HEK293 (cell line): ENCODE results near the gene ELAVL3.

Source experiments
- CTCF ChIA-PET: fragments of 350-600 bp; formaldehyde crosslinking; extraction: SDS; loops from one replicate; lab custom pipeline; 2021; ENCODE audit warnings: antibody characterized with exemption; lab: Yijun Ruan, JAX
- POLR2A ChIA-PET: fragments of 300-600 bp; formaldehyde crosslinking; extraction: SDS; loops from one replicate; lab custom pipeline; 2020; ENCODE audit warnings: antibody characterized with exemption, inconsistent platforms; lab: Yijun Ruan, JAX
- H3K27ac ChIP-seq: fragments of 200-500 bp; sonication (Bioruptor generic); 2 replicates; pipeline ENCODE4 v1.5.1; 2014; ENCODE audit warnings: low read depth, low read length, control low read depth, inconsistent platforms; ENCODE audit errors: extremely low read depth
- H3K36me3 ChIP-seq, 2 experiments: fragments of 200-500 bp in 1 of 2; sonication (Bioruptor generic) in 1 of 2; 1 replicate in 1 of 2; 2 replicates in 1 of 2; pipeline ENCODE4 v1.5.1; 2014 to 2017; ENCODE audit warnings: inconsistent platforms in 2 of 2, low read length in 2 of 2; ENCODE audit not compliant: control insufficient read depth in 2 of 2, insufficient read depth in 1 of 2
- H3K4me1 ChIP-seq: fragments of 200-500 bp; sonication (Bioruptor generic); 2 replicates; pipeline ENCODE4 v1.5.1; 2014; ENCODE audit warnings: mild to moderate bottlenecking, low read length, inconsistent platforms; ENCODE audit not compliant: control insufficient read depth, insufficient read depth
- H3K4me3 ChIP-seq: 2 replicates; pipeline ENCODE4 v1.5.1; 2011; ENCODE audit warnings: low read depth, mild to moderate bottlenecking, control low read depth, low read length, moderate library complexity
- H3K9me3 ChIP-seq: fragments of 200-500 bp; sonication (Bioruptor generic); 2 replicates; pipeline ENCODE4 v1.5.1; 2014; ENCODE audit warnings: low read depth, low read length, inconsistent platforms; ENCODE audit not compliant: control insufficient read depth, insufficient read depth
- EGR2 ChIP-seq: fragments of 450-650 bp; formaldehyde crosslinking; IDR thresholded peaks from 2 replicates; pipeline ENCODE4 v1.5.1; 2016; ENCODE audit warnings: low read depth, missing biosample characterization, missing genetic modification characterization
- HOXD13 ChIP-seq: sonication (generic); formaldehyde crosslinking; IDR thresholded peaks from 2 replicates; pipeline ENCODE4 v1.8.0; 2022; ENCODE audit warnings: missing genetic modification reagents, borderline replicate concordance
- INSM2 ChIP-seq: fragments of 450-650 bp; formaldehyde crosslinking; IDR thresholded peaks from 2 replicates; pipeline ENCODE4 v1.5.1; 2016; ENCODE audit warnings: missing biosample characterization, missing genetic modification characterization
- MEIS1 ChIP-seq: sonication (generic); formaldehyde crosslinking; IDR thresholded peaks from 2 replicates; pipeline ENCODE4 v1.8.1; 2022; ENCODE audit warnings: missing genetic modification reagents, mild to moderate bottlenecking, borderline replicate concordance
- OSR2 ChIP-seq: fragments of 450-650 bp; formaldehyde crosslinking; IDR thresholded peaks from 2 replicates; pipeline ENCODE4 v1.5.1; 2016; ENCODE audit warnings: missing biosample characterization, missing genetic modification characterization
- PRDM10 ChIP-seq: fragments of 450-650 bp; formaldehyde crosslinking; IDR thresholded peaks from 2 replicates; pipeline ENCODE4 v1.5.1; 2016; ENCODE audit warnings: missing biosample characterization, missing genetic modification characterization
- ZBTB10 ChIP-seq: fragments of 450-650 bp; formaldehyde crosslinking; IDR thresholded peaks from 2 replicates; pipeline ENCODE4 v1.5.1; 2016; ENCODE audit warnings: missing biosample characterization, missing genetic modification characterization
- ZBTB7A ChIP-seq: fragments of 450-650 bp; formaldehyde crosslinking; IDR thresholded peaks from 2 replicates; pipeline ENCODE4 v1.5.1; 2016; ENCODE audit warnings: low read depth, missing biosample characterization, missing genetic modification characterization
- ZNF18 ChIP-seq: fragments of 450-650 bp; formaldehyde crosslinking; IDR thresholded peaks from 2 replicates; pipeline ENCODE4 v1.5.1; 2016; ENCODE audit warnings: missing biosample characterization, missing genetic modification characterization
- ZNF2 ChIP-seq: fragments of 450-650 bp; formaldehyde crosslinking; IDR thresholded peaks from 2 replicates; pipeline ENCODE4 v1.5.1; 2016; ENCODE audit warnings: missing biosample characterization, missing genetic modification characterization
- ZNF26 ChIP-seq: fragments of 450-650 bp; formaldehyde crosslinking; IDR thresholded peaks from 2 replicates; pipeline ENCODE4 v1.5.1; 2016; ENCODE audit warnings: missing biosample characterization, missing genetic modification characterization
- ZNF433 ChIP-seq: fragments of 450-650 bp; formaldehyde crosslinking; IDR thresholded peaks from 2 replicates; pipeline ENCODE4 v1.5.1; 2016; ENCODE audit warnings: missing biosample characterization, missing genetic modification characterization, low read depth
- ZNF518A ChIP-seq: fragments of 450-650 bp; formaldehyde crosslinking; conservative IDR thresholded peaks from 2 replicates; pipeline ENCODE4 v1.5.1; 2016; ENCODE audit warnings: low read depth, missing biosample characterization, missing genetic modification characterization
- ZNF544 ChIP-seq: fragments of 450-650 bp; formaldehyde crosslinking; IDR thresholded peaks from 2 replicates; pipeline ENCODE4 v1.5.0; 2017; ENCODE audit warnings: missing biosample characterization, missing genetic modification characterization
- ZNF558 ChIP-seq: fragments of 450-650 bp; formaldehyde crosslinking; IDR thresholded peaks from 2 replicates; pipeline ENCODE4 v1.5.1; 2016; ENCODE audit warnings: missing biosample characterization, missing genetic modification characterization
- ZSCAN5A ChIP-seq: fragments of 450-650 bp; formaldehyde crosslinking; IDR thresholded peaks from 2 replicates; pipeline ENCODE4 v1.5.1; 2016; ENCODE audit warnings: missing biosample characterization, missing genetic modification characterization

ELAVL3 gene

GRCh38 chr19:11505032-11505503 lies 24.2 kb upstream of the ELAVL3 start:
- Histone ChIP-seq H3K36me3 (no peaks in the 10 kb centered on the region; a peak in 1 of 3 replicates), H3K27ac (peak overlapping the region; percentile 88; the same call in 1 of the 2 replicates), H3K4me1 (peaks cover 6% of the 10 kb centered on the region), H3K9me3 (no peaks in the 10 kb centered on the region), H3K4me3 (peak overlapping the region; percentile 64)
- POLR2A ChIA-PET: interaction anchor here (0.6 to 1.7 kb wide), 2 partner anchors 24 to 54 kb away, joined by 3 to 5 read pairs; partner anchors contain the start of genes ECSIT and ELOF1
- CTCF ChIA-PET: interaction anchor here (1.0 kb wide), 1 partner anchor 9 kb away, joined by 4 read pairs; no protein-coding TSS in a partner anchor
- TF ChIP-seq ZNF2 (tag by site-specific recombination) (no peak), ZNF558 (tag by site-specific recombination) (no peak), ZNF433 (no peak), ZBTB7A (no peak), PRDM10 (tag by site-specific recombination) (peak; percentile 77), EGR2 (tag by site-specific recombination) (peak; percentile 30; the same call in 1 of the 2 replicates), ZNF18 (tag by site-specific recombination) (no peak), INSM2 (tag by site-specific recombination) (no peak), ZNF26 (tag by site-specific recombination) (no peak), MEIS1 (no peak), ZNF518A (tag by site-specific recombination) (no peak), ZBTB10 (tag by site-specific recombination) (0 out of 2 replicates have a peak, but pooled peaks have one; percentile 8), OSR2 (tag by site-specific recombination) (no peak), HOXD13 (no peak), ZSCAN5A (tag by site-specific recombination) (no peak), ZNF544 (tag by site-specific recombination) (no peak)
